OCI-LY3 (cell line): ENCODE data around the gene ADGRV1.

ENCODE experiments used
- H2AFZ ChIP-seq: fragments of 200-600, 300-600 bp; shearing (Covaris generic); 2 replicates; pipeline ENCODE4 v1.6.0; 2014; ENCODE audit warnings: antibody characterized with exemption, low read depth, low read length
- H3K27ac ChIP-seq: fragments of 200-600, 300-600 bp; sonication (generic); 2 replicates; pipeline ENCODE4 v1.5.1; 2014; ENCODE audit warnings: mild to moderate bottlenecking, low read length, moderate library complexity, mixed read lengths
- H3K27me3 ChIP-seq: fragments of 200-600, 300-600 bp; sonication (generic); 2 replicates; pipeline ENCODE4 v1.6.1; 2014; ENCODE audit warnings: low read depth, low read length, mixed read lengths
- H3K36me3 ChIP-seq: fragments of 200-600, 300-600 bp; sonication (generic); replicated peaks from 2 replicates; pipeline ENCODE3; 2014; ENCODE audit warnings: low read depth, low read length, mixed read lengths
- H3K4me1 ChIP-seq: fragments of 300-600, 200-600 bp; sonication (generic); 2 replicates; pipeline ENCODE4 v1.6.1; 2014; ENCODE audit warnings: low read length, mixed read lengths
- H3K4me2 ChIP-seq: fragments of 200-600, 300-600 bp; sonication (generic); 2 replicates; pipeline ENCODE4 v1.6.1; 2014; ENCODE audit warnings: low read length, mixed read lengths
- H3K4me3 ChIP-seq: fragments of 300-600, 200-600 bp; sonication (generic); 2 replicates; pipeline ENCODE4 v1.5.1; 2014; ENCODE audit warnings: antibody characterized with exemption, mild to moderate bottlenecking, low read length, moderate library complexity
- H3K79me2 ChIP-seq: fragments of 300-600, 200-600 bp; shearing (Covaris generic); 2 replicates; pipeline ENCODE4 v1.6.1; 2014; ENCODE audit warnings: mild to moderate bottlenecking, low read length, mixed read lengths
- H3K9ac ChIP-seq: fragments of 300-600, 200-600 bp; shearing (Covaris generic); 2 replicates; pipeline ENCODE4 v1.6.0; 2014; ENCODE audit warnings: mild to moderate bottlenecking, low read length, moderate library complexity
- H3K9me3 ChIP-seq: fragments of 200-600, 300-600 bp; shearing (Covaris generic); 2 replicates; pipeline ENCODE4 v1.6.1; 2014; ENCODE audit warnings: low read length, mixed read lengths; ENCODE audit not compliant: insufficient read depth
- H4K20me1 ChIP-seq: fragments of 200-600, 300-600 bp; sonication (generic); 2 replicates; pipeline ENCODE4 v1.6.1; 2016; ENCODE audit warnings: low read length, mixed read lengths; ENCODE audit not compliant: insufficient read depth
- EZH2phosphoT487 ChIP-seq: fragments of 200-600 bp; shearing (Covaris generic); IDR thresholded peaks from 2 replicates; pipeline ENCODE4 v1.6.1; 2018; ENCODE audit warnings: antibody characterized with exemption, mixed run types, low read depth
- TF ChIP-seq, protein P1 (sequence below): fragments of 200-600, 300-600 bp; sonication (generic); IDR thresholded peaks from 2 replicates; pipeline ENCODE4 v1.5.1; 2014; ENCODE audit warnings: antibody characterized with exemption, low read length, low read depth

ADGRV1 gene

DNA sequence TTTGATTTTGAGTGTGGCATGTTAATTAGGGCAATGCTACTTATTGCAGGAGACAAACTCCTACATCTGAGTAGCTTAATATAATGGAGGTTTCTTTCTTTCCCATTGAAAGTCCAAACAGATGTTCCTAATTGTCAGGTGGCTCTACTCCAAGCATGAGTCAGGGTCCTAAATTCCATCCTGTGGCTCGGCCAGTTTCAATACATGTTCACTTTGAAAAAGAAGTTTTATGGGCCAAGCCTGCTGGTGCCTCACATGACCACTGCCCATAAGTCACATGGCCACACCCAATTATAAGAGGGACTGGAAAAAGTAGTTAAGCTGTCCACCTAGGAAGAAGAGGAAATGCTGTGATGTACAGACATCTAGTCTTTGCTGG is 654.1 kb downstream of the ADGRV1 start:
- Histone ChIP-seq H2AFZ (no peak overlapping the region), H3K79me2 (no peaks in the 10 kb centered on the region), H3K9ac (no peak overlapping the region), H4K20me1 (no peaks in the 10 kb centered on the region), H3K9me3 (no peaks in the 10 kb centered on the region), H3K27ac (no peak overlapping the region), H3K4me2 (no peak overlapping the region), H3K4me3 (no peak overlapping the region), H3K27me3 (no peaks in the 10 kb centered on the region), H3K4me1 (no peaks in the 10 kb centered on the region), H3K36me3 (no peaks in the 10 kb centered on the region)
- no peak for TF ChIP-seq EZH2phosphoT487
- TF ChIP-seq, protein P1, sequence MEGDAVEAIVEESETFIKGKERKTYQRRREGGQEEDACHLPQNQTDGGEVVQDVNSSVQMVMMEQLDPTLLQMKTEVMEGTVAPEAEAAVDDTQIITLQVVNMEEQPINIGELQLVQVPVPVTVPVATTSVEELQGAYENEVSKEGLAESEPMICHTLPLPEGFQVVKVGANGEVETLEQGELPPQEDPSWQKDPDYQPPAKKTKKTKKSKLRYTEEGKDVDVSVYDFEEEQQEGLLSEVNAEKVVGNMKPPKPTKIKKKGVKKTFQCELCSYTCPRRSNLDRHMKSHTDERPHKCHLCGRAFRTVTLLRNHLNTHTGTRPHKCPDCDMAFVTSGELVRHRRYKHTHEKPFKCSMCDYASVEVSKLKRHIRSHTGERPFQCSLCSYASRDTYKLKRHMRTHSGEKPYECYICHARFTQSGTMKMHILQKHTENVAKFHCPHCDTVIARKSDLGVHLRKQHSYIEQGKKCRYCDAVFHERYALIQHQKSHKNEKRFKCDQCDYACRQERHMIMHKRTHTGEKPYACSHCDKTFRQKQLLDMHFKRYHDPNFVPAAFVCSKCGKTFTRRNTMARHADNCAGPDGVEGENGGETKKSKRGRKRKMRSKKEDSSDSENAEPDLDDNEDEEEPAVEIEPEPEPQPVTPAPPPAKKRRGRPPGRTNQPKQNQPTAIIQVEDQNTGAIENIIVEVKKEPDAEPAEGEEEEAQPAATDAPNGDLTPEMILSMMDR, result no peak
